HG03135 (cell line): ENCODE data around the gene SPTAN1.
"Not testable (repeated sequence)": the region's sequence is repeated elsewhere in the genome, so short reads cannot be mapped to it uniquely, and the experiment has no call there.

ENCODE experiments used
- ATAC-seq: cut with Tn5 transposase; IDR thresholded peaks from one replicate; pipeline ENCODE4 v1.9.1; 2021; ENCODE audit warnings: mild to moderate bottlenecking, moderate library complexity; ENCODE audit not compliant: unreplicated experiment

SPTAN1 gene

GRCh38 chr9:128631636-128632035 lies 79.2 kb downstream of the SPTAN1 start:
- no peak for ATAC-seq

GRCh38 chr9:128632066-128632465 lies 79.7 kb downstream of the SPTAN1 start:
- no peak for ATAC-seq

- no peak for ATAC-seq
Measured at GRCh38 chr9:128632486-128632885, 80.1 kb downstream of the SPTAN1 start.

- no peak for ATAC-seq
Measured at GRCh38 chr9:128633057-128633456, 80.7 kb downstream of the SPTAN1 start.

GRCh38 chr9:128633601-128634000 lies 81.2 kb downstream of the SPTAN1 start:
- ATAC-seq, result no peak

- no peak for ATAC-seq
Measured at GRCh38 chr9:128634111-128634510, 81.7 kb downstream of the SPTAN1 start.

- ATAC-seq, result no peak
Measured at GRCh38 chr9:128634651-128635262, 82.4 kb downstream of the SPTAN1 start.

GRCh38 chr9:128635266-128636023 lies 83.1 kb downstream of the SPTAN1 start:
- ATAC-seq, result no peak

GRCh38 chr9:128636024-128636390 lies 83.6 kb downstream of the SPTAN1 start:
- no peak for ATAC-seq

GRCh38 chr9:128636556-128637530 lies 84.5 kb downstream of the SPTAN1 start:
- no peak for ATAC-seq

- ATAC-seq, result no peak
Measured at GRCh38 chr9:128637656-128638055, 85.3 kb downstream of the SPTAN1 start.

- no peak for ATAC-seq
Measured at GRCh38 chr9:128638580-128638979, 86.2 kb downstream of the SPTAN1 start.

GRCh38 chr9:128640603-128641002 lies 88.2 kb downstream of the SPTAN1 start:
- ATAC-seq, result no peak

- no peak for ATAC-seq
Measured at GRCh38 chr9:128642675-128643245, 90.4 kb downstream of the SPTAN1 start.

GRCh38 chr9:128643519-128644300 lies 91.3 kb downstream of the SPTAN1 start:
- no peak for ATAC-seq

GRCh38 chr9:128648206-128648605 lies 95.8 kb downstream of the SPTAN1 start:
- ATAC-seq, result not testable (repeated sequence)

- no peak for ATAC-seq
Measured at GRCh38 chr9:128651798-128652197, 99.4 kb downstream of the SPTAN1 start.

- no peak for ATAC-seq
Measured at GRCh38 chr9:128653908-128654307, 101.5 kb downstream of the SPTAN1 start.

- ATAC-seq, result no peak
Measured at GRCh38 chr9:128654481-128654880, 102.1 kb downstream of the SPTAN1 start.
